SK-N-MC (cell line): ENCODE data around the gene SAMD9.

ENCODE experiments used
- EZH2 ChIP-seq: fragments of 200-600 bp; sonication (generic); IDR thresholded peaks from one replicate; pipeline ENCODE4 v1.6.1; 2017; ENCODE audit warnings: antibody characterized with exemption
- POLR2AphosphoS5 ChIP-seq: IDR thresholded peaks from 2 replicates; pipeline ENCODE4 v1.6.1; 2012; ENCODE audit warnings: mild to moderate bottlenecking, low read depth, low read length, borderline replicate concordance

DNA sequence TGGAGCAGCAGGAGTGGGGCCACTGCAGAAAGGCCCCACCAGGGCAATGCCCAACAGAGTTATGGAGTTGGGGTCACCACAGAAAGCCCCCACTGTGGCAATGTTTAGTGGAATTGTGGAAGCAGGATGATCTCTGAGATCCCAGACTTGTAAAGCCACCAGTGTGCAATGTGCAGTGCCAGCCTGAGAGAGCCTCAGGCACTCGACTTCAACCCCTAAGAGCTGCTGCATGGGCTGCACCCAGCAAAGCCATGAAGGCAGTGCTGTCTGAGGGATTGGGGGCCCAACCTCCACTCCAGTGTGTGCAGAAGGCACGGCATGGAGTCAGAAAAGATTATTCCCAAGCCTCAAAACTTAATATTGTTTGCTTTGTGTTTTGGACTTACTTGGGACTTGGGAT is 20.4 kb downstream of the SAMD9 start:
- TF ChIP-seq POLR2AphosphoS5 (no peak), EZH2 (no peak)
